ENCODE measurements around the gene RFC4.

RFC4 gene

GRCh38 chr3:186757214-186757613, 49.1 kb downstream of the RFC4 start:
- DNase-seq (ENCODE audit: low read depth, low spot score): no peak
- no peak overlapping the region for H3K27ac ChIP-seq

- no peak for DNase-seq (ENCODE audit: low read depth, low spot score)
- peak overlapping the region; percentile 95 for H3K27ac ChIP-seq
Measured at GRCh38 chr3:186754871-186755270, 51.4 kb downstream of the RFC4 start.

GRCh38 chr3:186754006-186754405, 52.3 kb downstream of the RFC4 start:
- peak overlapping the region; percentile 95 for H3K27ac ChIP-seq
- DNase-seq (ENCODE audit: low read depth, low spot score): peak; percentile 93

GRCh38 chr3:186751480-186751879, 54.8 kb downstream of the RFC4 start:
- DNase-seq (ENCODE audit: low read depth, low spot score): no peak
- H3K27ac ChIP-seq: no peak overlapping the region

GRCh38 chr3:186750316-186750715, 56.0 kb downstream of the RFC4 start:
- no peak for DNase-seq (ENCODE audit: low read depth, low spot score)
- no peak overlapping the region for H3K27ac ChIP-seq

GRCh38 chr3:186746008-186746407, 60.3 kb downstream of the RFC4 start:
- peak; percentile 45 for DNase-seq (ENCODE audit: low read depth, low spot score)
- H3K27ac ChIP-seq: peak overlapping the region; percentile 68

- no peak for DNase-seq (ENCODE audit: low read depth, low spot score)
- H3K27ac ChIP-seq: no peak overlapping the region
Measured at GRCh38 chr3:186743666-186744065, 62.6 kb downstream of the RFC4 start.

GRCh38 chr3:186742618-186743380, 63.5 kb downstream of the RFC4 start:
- no peak for DNase-seq (ENCODE audit: low read depth, low spot score)
- H3K27ac ChIP-seq: no peak overlapping the region

Data from epithelial cell of prostate (primary cell).